Lower lobe of right lung (tissue), 2 donors: ENCODE measurements around the gene LCE6A. TPM values are rescaled to one million over a fixed set of nuclear protein-coding genes. Genes with fewer than 3 reads are reported as not detected.

Source experiments
- ATAC-seq, 2 donors: fragments of 200-7000 bp; cut with Tn5 transposase; one replicate each; pipeline ENCODE4 v1.9.1; 2020 to 2022; ENCODE audit warnings: mild to moderate bottlenecking in 2 of 2, moderate library complexity in 2 of 2
- DNase-seq: peaks from one replicate; pipeline ENCODE4 v3.0.0-alpha.2; 2020
- H3K27ac ChIP-seq: fragments of 200-600 bp; one replicate; pipeline ENCODE4 v1.8.0; 2022
- H3K27me3 ChIP-seq: fragments of 200-600 bp; one replicate; pipeline ENCODE4 v1.8.0; 2022; ENCODE audit warnings: low read depth
- H3K36me3 ChIP-seq: fragments of 200-600 bp; one replicate; pipeline ENCODE4 v1.8.0; 2022; ENCODE audit warnings: mild to moderate bottlenecking
- H3K4me1 ChIP-seq: fragments of 200-600 bp; one replicate; pipeline ENCODE4 v1.8.0; 2022
- H3K4me3 ChIP-seq: fragments of 200-600 bp; one replicate; pipeline ENCODE4 v1.8.0; 2022; ENCODE audit warnings: mild to moderate bottlenecking
- H3K9me3 ChIP-seq: fragments of 200-600 bp; one replicate; pipeline ENCODE4 v1.8.0; 2022
- intact Hi-C: fragments of 100-400 bp; cut with DNase I; formaldehyde crosslinking; loops from one replicate; pipeline ENCODE4 v1.11.0; 2022
- total RNA-seq: library from RNA; stranded (reverse); fragmentation: NEBNext Ultra II Directional; extraction: Animal tissue kit (Norgen Biotek cat#: 25700); gene quantifications from one replicate; pipeline ENCODE4 v1.2.1, GENCODE V29; 2021
- TF ChIP-seq, protein P1 (sequence below): fragments of 200-600 bp; IDR thresholded peaks from one replicate; pipeline ENCODE4 v1.8.0; 2022; ENCODE audit warnings: antibody characterized with exemption, mild to moderate bottlenecking
- donor health status: DM: no; HTN: yes; CAD: no; lungs with severe emphysema.

The LCE6A gene
- total RNA-seq, 1 donor from 2014 or later, result not detected

- Histone ChIP-seq H3K4me1 (no peaks in the 10 kb centered on the region), H3K4me3 (no peak within 1 kb of the TSS), H3K27ac (no peak within 1 kb of the TSS), H3K36me3 (no peaks in the 10 kb centered on the region), H3K27me3 (no peaks in the 10 kb centered on the region), H3K9me3 (no peaks in the 10 kb centered on the region)
- TF ChIP-seq, protein P1, sequence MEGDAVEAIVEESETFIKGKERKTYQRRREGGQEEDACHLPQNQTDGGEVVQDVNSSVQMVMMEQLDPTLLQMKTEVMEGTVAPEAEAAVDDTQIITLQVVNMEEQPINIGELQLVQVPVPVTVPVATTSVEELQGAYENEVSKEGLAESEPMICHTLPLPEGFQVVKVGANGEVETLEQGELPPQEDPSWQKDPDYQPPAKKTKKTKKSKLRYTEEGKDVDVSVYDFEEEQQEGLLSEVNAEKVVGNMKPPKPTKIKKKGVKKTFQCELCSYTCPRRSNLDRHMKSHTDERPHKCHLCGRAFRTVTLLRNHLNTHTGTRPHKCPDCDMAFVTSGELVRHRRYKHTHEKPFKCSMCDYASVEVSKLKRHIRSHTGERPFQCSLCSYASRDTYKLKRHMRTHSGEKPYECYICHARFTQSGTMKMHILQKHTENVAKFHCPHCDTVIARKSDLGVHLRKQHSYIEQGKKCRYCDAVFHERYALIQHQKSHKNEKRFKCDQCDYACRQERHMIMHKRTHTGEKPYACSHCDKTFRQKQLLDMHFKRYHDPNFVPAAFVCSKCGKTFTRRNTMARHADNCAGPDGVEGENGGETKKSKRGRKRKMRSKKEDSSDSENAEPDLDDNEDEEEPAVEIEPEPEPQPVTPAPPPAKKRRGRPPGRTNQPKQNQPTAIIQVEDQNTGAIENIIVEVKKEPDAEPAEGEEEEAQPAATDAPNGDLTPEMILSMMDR, result no peak
- intact Hi-C loops, result no loop called here
- ATAC-seq (no peak), DNase-seq (no peak)
Measured at GRCh38 chr1:152811671-152812070, 31.0 kb upstream of the LCE6A start, which contains the start of gene LCE1B. LCE1B (plus strand) TSS chr1:152811971; CDS start chr1:152812447, 476 bp downstream.

DNA sequence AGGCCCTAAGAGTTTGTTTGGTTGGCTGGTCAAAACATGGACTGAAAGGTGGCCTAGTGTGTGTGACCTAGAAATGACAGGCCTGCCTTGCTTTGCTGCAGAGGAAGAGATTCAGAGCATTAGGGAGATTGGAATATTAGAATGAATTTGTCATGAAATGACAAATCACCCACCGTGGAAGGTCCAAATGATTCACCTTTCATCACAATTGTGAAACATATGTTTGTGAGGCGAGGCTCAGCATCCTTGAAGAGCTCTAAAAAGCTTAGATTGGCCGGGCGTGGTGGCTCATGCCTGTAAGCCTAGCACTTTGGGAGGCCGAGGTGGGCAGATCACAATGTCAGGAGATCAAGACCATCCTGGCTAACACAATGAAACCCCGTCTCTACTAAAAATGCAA lies 25.3 kb upstream of the LCE6A start:
- DNase-seq (no peak), ATAC-seq (no peak)
- intact Hi-C loops, result no loop called here
- H3K4me1 ChIP-seq, result no peaks in the 10 kb centered on the region
- H3K27ac ChIP-seq, result no peak overlapping the region
- no peaks in the 10 kb centered on the region for H3K36me3 ChIP-seq
- H3K9me3 ChIP-seq, result no peaks in the 10 kb centered on the region
- H3K27me3 ChIP-seq, result no peaks in the 10 kb centered on the region
- H3K4me3 ChIP-seq, result no peak overlapping the region
- TF ChIP-seq, protein P1, result no peak

DNA sequence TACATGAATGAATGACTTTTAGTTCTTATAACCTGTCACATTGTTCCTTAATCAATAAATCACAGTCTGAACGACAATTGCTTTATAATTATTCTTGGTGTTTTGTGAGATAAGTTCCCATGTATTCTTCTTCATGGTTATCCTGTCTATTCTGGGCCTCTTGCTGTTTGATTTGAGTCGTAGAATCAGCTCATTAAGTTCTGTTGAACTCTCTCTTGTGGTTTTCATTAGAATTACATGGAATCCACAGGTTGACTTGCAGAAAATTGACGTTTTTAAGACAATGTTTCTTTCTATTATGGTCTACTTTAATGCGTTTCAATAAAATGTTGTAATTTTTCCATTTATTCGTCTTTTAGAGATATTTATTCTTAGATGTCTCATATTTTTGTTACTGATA lies 19.4 kb upstream of the LCE6A start:
- intact Hi-C loops, result no loop called here
- Histone ChIP-seq H3K4me1 (no peaks in the 10 kb centered on the region), H3K27ac (no peak overlapping the region), H3K9me3 (no peaks in the 10 kb centered on the region), H3K4me3 (no peak overlapping the region), H3K36me3 (no peaks in the 10 kb centered on the region), H3K27me3 (no peaks in the 10 kb centered on the region)
- TF ChIP-seq, protein P1, result no peak
- ATAC-seq, result no peak
- no peak for DNase-seq

DNA sequence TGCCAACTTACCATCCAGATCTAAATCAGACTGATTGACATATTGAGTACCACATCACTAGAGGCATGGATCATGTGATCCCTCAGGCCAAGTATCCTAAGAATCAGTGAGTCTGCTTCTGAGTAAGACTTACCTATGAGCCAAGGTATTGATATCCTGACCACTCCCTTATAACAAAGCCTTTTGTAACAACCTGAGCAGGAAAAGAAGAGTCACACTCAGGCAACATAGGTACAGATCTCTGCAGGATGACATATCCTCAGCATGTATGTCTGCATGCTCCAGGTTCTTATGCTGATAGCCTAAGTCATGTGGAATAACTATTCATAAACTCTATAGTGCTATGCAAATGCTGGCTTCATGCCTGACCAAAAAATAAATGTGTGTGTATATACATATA lies 17.7 kb upstream of the LCE6A start:
- intact Hi-C loops, result no loop called here
- no peaks in the 10 kb centered on the region for H3K27me3 ChIP-seq
- TF ChIP-seq, protein P1, result no peak
- H3K36me3 ChIP-seq, result no peaks in the 10 kb centered on the region
- no peak for DNase-seq
- H3K4me1 ChIP-seq, result no peaks in the 10 kb centered on the region
- no peaks in the 10 kb centered on the region for H3K9me3 ChIP-seq
- H3K27ac ChIP-seq, result no peak overlapping the region
- ATAC-seq, result no peak
- no peak overlapping the region for H3K4me3 ChIP-seq

GRCh38 chr1:152827173-152827572 lies 15.5 kb upstream of the LCE6A start, which contains the start of gene LCE1A:
LCE1A (plus strand) TSS chr1:152827473; CDS start chr1:152827473, 0 bp downstream.
- Histone ChIP-seq H3K4me1 (no peaks in the 10 kb centered on the region), H3K27me3 (peaks cover 4% of the 10 kb centered on the region), H3K4me3 (no peak within 1 kb of the TSS), H3K36me3 (no peaks in the 10 kb centered on the region), H3K9me3 (no peaks in the 10 kb centered on the region), H3K27ac (no peak within 1 kb of the TSS)
- TF ChIP-seq, protein P1, result no peak
- ATAC-seq, result no peak
- intact Hi-C loops, result no loop called here
- no peak for DNase-seq

GRCh38 chr1:152836870-152837269 lies 5.8 kb upstream of the LCE6A start:
- H3K4me1 ChIP-seq, result no peaks in the 10 kb centered on the region
- ATAC-seq, result no peak
- H3K27me3 ChIP-seq, result no peaks in the 10 kb centered on the region
- intact Hi-C loops, result no loop called here
- TF ChIP-seq, protein P1, result no peak
- H3K4me3 ChIP-seq, result no peak overlapping the region
- DNase-seq, result no peak
- H3K27ac ChIP-seq, result no peak overlapping the region
- H3K9me3 ChIP-seq, result no peaks in the 10 kb centered on the region
- H3K36me3 ChIP-seq, result no peaks in the 10 kb centered on the region
